Hepatocyte (in vitro differentiated cells): ENCODE data around the gene ATXN7L1.

Experiments used
- EZH2 ChIP-seq: fragments of 200-600 bp; sonication (generic); IDR thresholded peaks from 2 replicates; pipeline ENCODE4 v1.6.1; 2016; ENCODE audit warnings: antibody characterized with exemption, mild to moderate bottlenecking, borderline replicate concordance
- EZH2phosphoT487 ChIP-seq: fragments of 200-600 bp; sonication (generic); IDR thresholded peaks from one replicate; pipeline ENCODE4 v1.6.1; 2018; ENCODE audit warnings: antibody characterized with exemption, mild to moderate bottlenecking, low read depth, moderate library complexity; ENCODE audit not compliant: unreplicated experiment, severe bottlenecking
- TF ChIP-seq, protein P1 (sequence below): fragments of 200-600 bp; sonication (generic); IDR thresholded peaks from 2 replicates; pipeline ENCODE4 v1.5.1; 2016; ENCODE audit warnings: antibody characterized with exemption, mild to moderate bottlenecking; ENCODE audit not compliant: poor library complexity

DNA sequence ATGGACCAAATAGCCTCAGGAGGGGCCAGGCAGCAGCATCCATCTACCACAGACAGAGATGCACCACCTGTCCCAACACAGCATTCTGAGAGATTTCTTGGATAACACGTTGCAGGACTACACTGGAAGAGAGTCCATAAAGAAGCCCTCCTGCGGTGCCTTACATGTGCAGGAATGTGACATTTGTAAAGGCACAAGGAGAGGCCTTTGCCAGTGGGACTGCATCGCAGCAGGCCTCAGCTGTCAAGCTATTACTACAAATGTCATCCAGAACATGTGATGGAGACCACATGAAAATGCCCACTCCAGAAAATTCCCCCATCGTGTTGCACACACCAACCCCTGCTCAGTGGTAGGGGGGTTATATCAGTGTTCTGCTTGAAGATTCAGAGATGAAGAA is 77.4 kb downstream of the ATXN7L1 start:
- TF ChIP-seq, protein P1, sequence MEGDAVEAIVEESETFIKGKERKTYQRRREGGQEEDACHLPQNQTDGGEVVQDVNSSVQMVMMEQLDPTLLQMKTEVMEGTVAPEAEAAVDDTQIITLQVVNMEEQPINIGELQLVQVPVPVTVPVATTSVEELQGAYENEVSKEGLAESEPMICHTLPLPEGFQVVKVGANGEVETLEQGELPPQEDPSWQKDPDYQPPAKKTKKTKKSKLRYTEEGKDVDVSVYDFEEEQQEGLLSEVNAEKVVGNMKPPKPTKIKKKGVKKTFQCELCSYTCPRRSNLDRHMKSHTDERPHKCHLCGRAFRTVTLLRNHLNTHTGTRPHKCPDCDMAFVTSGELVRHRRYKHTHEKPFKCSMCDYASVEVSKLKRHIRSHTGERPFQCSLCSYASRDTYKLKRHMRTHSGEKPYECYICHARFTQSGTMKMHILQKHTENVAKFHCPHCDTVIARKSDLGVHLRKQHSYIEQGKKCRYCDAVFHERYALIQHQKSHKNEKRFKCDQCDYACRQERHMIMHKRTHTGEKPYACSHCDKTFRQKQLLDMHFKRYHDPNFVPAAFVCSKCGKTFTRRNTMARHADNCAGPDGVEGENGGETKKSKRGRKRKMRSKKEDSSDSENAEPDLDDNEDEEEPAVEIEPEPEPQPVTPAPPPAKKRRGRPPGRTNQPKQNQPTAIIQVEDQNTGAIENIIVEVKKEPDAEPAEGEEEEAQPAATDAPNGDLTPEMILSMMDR: no peak
- no peak for TF ChIP-seq EZH2
- TF ChIP-seq EZH2phosphoT487: no peak
